ENCODE data around the gene SDHAF3.

The SDHAF3 gene

DNA sequence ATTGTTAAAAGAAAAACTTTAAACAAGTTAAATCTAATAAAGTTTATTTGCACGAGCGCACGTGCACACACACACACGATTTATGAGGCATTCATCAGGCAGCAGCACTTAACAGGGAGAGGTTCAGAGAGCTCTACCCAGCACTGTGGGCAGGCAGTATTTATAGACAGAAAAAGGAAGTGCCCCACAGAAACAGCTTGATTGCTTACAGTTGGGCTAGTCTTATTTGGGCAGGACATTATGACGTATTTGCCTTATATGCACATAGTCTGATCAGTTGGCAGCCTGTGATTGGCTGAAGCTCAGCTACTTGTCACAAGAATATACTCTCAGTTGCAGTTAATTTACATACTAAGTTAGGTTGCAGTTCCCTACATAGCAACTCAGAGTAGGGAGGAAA is 1.2 kb upstream of the SDHAF3 start:
- no peaks in the 10 kb centered on the region for H3K4me1 ChIP-seq (ENCODE audit: control insufficient read depth, insufficient read depth, low read length)
- no peaks in the 10 kb centered on the region for H3K9me3 ChIP-seq (ENCODE audit: control insufficient read depth, insufficient read depth, low read depth, low read length)
- TF ChIP-seq ZNF404 (tag by site-specific recombination; IDR thresholded peaks at IDR 0.05) (no peak), ZNF335 (tag by site-specific recombination; conservative IDR thresholded peaks at IDR 0.05) (peak; percentile 33; the same call in 1 of the 2 replicates)
- TF ChIP-seq, protein P1, sequence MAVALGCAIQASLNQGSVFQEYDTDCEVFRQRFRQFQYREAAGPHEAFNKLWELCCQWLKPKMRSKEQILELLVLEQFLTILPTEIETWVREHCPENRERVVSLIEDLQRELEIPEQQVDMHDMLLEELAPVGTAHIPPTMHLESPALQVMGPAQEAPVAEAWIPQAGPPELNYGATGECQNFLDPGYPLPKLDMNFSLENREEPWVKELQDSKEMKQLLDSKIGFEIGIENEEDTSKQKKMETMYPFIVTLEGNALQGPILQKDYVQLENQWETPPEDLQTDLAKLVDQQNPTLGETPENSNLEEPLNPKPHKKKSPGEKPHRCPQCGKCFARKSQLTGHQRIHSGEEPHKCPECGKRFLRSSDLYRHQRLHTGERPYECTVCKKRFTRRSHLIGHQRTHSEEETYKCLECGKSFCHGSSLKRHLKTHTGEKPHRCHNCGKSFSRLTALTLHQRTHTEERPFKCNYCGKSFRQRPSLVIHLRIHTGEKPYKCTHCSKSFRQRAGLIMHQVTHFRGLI (tag by site-specific recombination; IDR thresholded peaks at IDR 0.05) = peak; percentile 48; the same call in 1 of the 2 replicates
- H3K4me3 ChIP-seq (ENCODE audit: low read depth, low read length) = no peak overlapping the region
- H3K36me3 ChIP-seq (ENCODE audit: control insufficient read depth in 2 of 2, insufficient read depth in 1 of 2, low read length in 2 of 2) = no peaks in the 10 kb centered on the region
- POLR2A ChIA-PET = interaction anchor here (2.0 kb wide), 1 partner anchor 756 kb away, joined by 10 read pairs; the partner anchor contains the start of gene ASNS
- no peak overlapping the region for H3K27ac ChIP-seq (ENCODE audit: extremely low read depth, low read depth, low read length)
- CTCF ChIA-PET = interaction anchor here (0.6 to 3.3 kb wide), 7 partner anchors 11 to 990 kb away, joined by 3 to 10 read pairs (median 4); no protein-coding TSS in a partner anchor

- ChIA-PET POLR2A (interaction anchor here (0.7 to 2.0 kb wide), 5 partner anchors 9 to 755 kb away, joined by 3 to 10 read pairs (median 5); partner anchors contain the start of gene ASNS), CTCF (interaction anchor here (0.6 to 2.8 kb wide), 9 partner anchors 13 to 1052 kb away, joined by 3 to 15 read pairs (median 3); no protein-coding TSS in a partner anchor)
Observed at GRCh38 chr7:97117035-97117371, 495 bp upstream of the SDHAF3 start.

DNA sequence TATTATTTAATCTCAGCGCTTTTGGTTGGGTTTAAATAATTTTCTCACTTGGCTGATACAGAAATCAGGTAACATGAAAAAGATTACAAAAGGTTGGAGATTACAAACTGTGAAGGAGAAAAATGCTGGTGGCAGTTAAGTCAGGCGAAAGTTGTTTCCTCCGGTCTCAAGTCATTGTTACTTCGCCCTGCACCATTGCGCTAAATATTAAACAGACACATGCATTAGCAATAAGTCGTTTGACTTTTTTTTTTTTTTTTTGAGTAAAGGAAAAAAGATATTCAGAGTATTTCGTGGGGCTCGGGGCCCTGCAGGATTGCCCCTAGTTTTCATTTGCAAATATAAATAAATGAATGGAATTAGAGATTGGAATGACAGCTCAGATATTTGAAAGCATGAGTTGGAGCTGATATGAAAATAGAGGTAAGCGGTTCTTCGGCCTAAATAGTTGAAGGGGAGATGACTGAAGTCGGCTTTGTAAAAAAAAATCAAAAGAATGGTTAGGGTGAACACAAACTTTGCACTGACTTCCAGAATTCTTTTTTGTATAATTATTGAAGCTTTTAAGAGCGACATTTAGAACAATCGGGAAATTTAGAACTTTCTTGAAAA is 914 bp downstream of the SDHAF3 start:
- Histone ChIP-seq H3K27ac (ENCODE audit: extremely low read depth, low read depth, low read length) (no peak overlapping the region; the same call in 1 of the 2 replicates), H3K4me1 (ENCODE audit: control insufficient read depth, insufficient read depth, low read length) (no peaks in the 10 kb centered on the region), H3K9me3 (ENCODE audit: control insufficient read depth, insufficient read depth, low read depth, low read length) (no peaks in the 10 kb centered on the region), H3K4me3 (ENCODE audit: low read depth, low read length) (peak overlapping the region; percentile 59), H3K36me3 (ENCODE audit: control insufficient read depth in 2 of 2, insufficient read depth in 1 of 2, low read length in 2 of 2) (no peaks in the 10 kb centered on the region)
- CTCF ChIA-PET = interaction anchor here (0.7 to 2.8 kb wide), 7 partner anchors 11 to 1186 kb away, joined by 4 to 15 read pairs (median 4); no protein-coding TSS in a partner anchor
- POLR2A ChIA-PET = interaction anchor here (0.7 to 2.0 kb wide), 4 partner anchors 8 to 1140 kb away, joined by 4 to 10 read pairs (median 7); partner anchors contain the start of gene ASNS
- TF ChIP-seq ZNF239 (tag by site-specific recombination; IDR thresholded peaks at IDR 0.05) (no peak), SCRT1 (tag by site-specific recombination; IDR thresholded peaks at IDR 0.05; ENCODE audit: borderline replicate concordance) (no peak), ZNF10 (tag by site-specific recombination; IDR thresholded peaks at IDR 0.05) (peak; percentile 87)

More at GRCh38 chr7:97117035-97117371, 495 bp upstream of the SDHAF3 start:
- H3K9me3 ChIP-seq (ENCODE audit: control insufficient read depth, insufficient read depth, low read depth, low read length) = no peaks in the 10 kb centered on the region
- TF ChIP-seq ZNF24 (tag by site-specific recombination; IDR thresholded peaks at IDR 0.05) = 0 out of 2 replicates have a peak, but pooled peaks have one; percentile 17
- TF ChIP-seq ZBTB48 (tag by site-specific recombination; IDR thresholded peaks at IDR 0.05) = 0 out of 2 replicates have a peak, but pooled peaks have one; percentile 11
- no peak for TF ChIP-seq SP7 (tag by site-specific recombination; IDR thresholded peaks at IDR 0.05)
- TF ChIP-seq MZF1 (tag by site-specific recombination; IDR thresholded peaks at IDR 0.05; ENCODE audit: borderline replicate concordance) = peak; percentile 23; the same call in 1 of the 2 replicates
- TF ChIP-seq ZNF558 (tag by site-specific recombination; IDR thresholded peaks at IDR 0.05) = no peak
- H3K4me1 ChIP-seq (ENCODE audit: control insufficient read depth, insufficient read depth, low read length) = no peaks in the 10 kb centered on the region
- H3K27ac ChIP-seq (ENCODE audit: extremely low read depth, low read depth, low read length) = peak overlapping the region; percentile 59
- H3K4me3 ChIP-seq (ENCODE audit: low read depth, low read length) = peak overlapping the region; percentile 19
- no peaks in the 10 kb centered on the region for H3K36me3 ChIP-seq (ENCODE audit: control insufficient read depth in 2 of 2, insufficient read depth in 1 of 2, low read length in 2 of 2)

GRCh38 chr7:97119747-97120146 is 2.2 kb downstream of the SDHAF3 start:
- ChIA-PET POLR2A (no interaction called here), CTCF (no interaction called here)
- TF ChIP-seq ZNF791 (tag by site-specific recombination; IDR thresholded peaks at IDR 0.05) = no peak
- TF ChIP-seq KLF16 (tag by site-specific recombination; IDR thresholded peaks at IDR 0.05) = no peak
- no peak for TF ChIP-seq ZNF76 (tag by site-specific recombination; IDR thresholded peaks at IDR 0.05; ENCODE audit: borderline replicate concordance, low read depth)
- no peak overlapping the region for H3K4me3 ChIP-seq (ENCODE audit: low read depth, low read length)
- H3K36me3 ChIP-seq (ENCODE audit: control insufficient read depth in 2 of 2, insufficient read depth in 1 of 2, low read length in 2 of 2) = no peaks in the 10 kb centered on the region
- no peaks in the 10 kb centered on the region for H3K9me3 ChIP-seq (ENCODE audit: control insufficient read depth, insufficient read depth, low read depth, low read length)
- no peaks in the 10 kb centered on the region for H3K4me1 ChIP-seq (ENCODE audit: control insufficient read depth, insufficient read depth, low read length)
- no peak overlapping the region for H3K27ac ChIP-seq (ENCODE audit: extremely low read depth, low read depth, low read length)

Data from HEK293 (cell line).